Muscle of arm (tissue), 12 donors: ENCODE results near the gene BMP5. TPM values are rescaled to one million over a fixed set of nuclear protein-coding genes. Genes with fewer than 3 reads are reported as not detected.

Experiments
- DNase-seq: peaks from one replicate; pipeline ENCODE4 v3.0.0-alpha.2; 2013
- polyA plus RNA-seq, 12 donors: library from polyadenylated mRNA; unstranded; fragments of 120-200 nt; gene quantifications; one replicate each; pipeline ENCODE4 v1.2.1, GENCODE V29; 2013; ENCODE audit not compliant: insufficient read length in 12 of 12

BMP5 gene
- polyA plus RNA-seq, 12 donors: 11.1 to 24.7 (median 15.8) TPM; not detected in 1

GRCh38 chr6:55729665-55730064 lies 145.7 kb downstream of the BMP5 start:
- DNase-seq: no peak

- no peak for DNase-seq
These were observed 149.2 kb downstream of the BMP5 start for GRCh38 chr6:55726144-55726543.

GRCh38 chr6:55714831-55715230 lies 160.6 kb downstream of the BMP5 start:
- DNase-seq: no peak

GRCh38 chr6:55713436-55713835 lies 162.0 kb downstream of the BMP5 start:
- DNase-seq: peak; percentile 36

- no peak for DNase-seq
These were observed 166.7 kb downstream of the BMP5 start for GRCh38 chr6:55708711-55709110.

GRCh38 chr6:55705451-55706440 lies 169.6 kb downstream of the BMP5 start:
- peak; percentile 35 for DNase-seq

GRCh38 chr6:55704421-55704820 lies 171.0 kb downstream of the BMP5 start:
- DNase-seq: no peak
